ENCODE data around the gene PTBP3. TPM values are rescaled to one million over a fixed set of nuclear protein-coding genes. Genes with fewer than 3 reads are reported as not detected.

Gene PTBP3
- total and polyA plus RNA-seq, 2 donors (not counting 1 experiment from before 2014, with no cell fraction given): 16.7 to 28.7 TPM

DNA sequence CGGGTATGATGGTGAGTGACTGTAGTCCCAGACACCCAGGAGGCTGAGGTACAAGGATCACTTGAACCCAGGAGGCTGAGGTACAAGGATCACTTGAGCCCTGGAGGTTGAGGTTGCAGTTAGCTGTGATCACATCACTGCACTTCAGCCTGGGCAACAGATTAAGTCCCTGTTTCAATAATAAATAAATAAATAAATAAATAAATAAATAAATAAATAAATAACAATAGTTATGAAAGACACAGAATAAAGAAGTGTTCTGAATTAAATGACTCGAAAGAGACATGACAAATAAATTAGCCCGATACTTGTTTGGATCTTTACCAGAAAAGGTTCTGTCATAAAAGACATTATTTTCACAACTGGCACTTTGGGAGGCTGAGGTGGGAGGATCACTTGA, 86.3 kb downstream of the PTBP3 start:
- no peaks in the 10 kb centered on the region for H3K27me3 ChIP-seq (ENCODE audit: control insufficient read depth, insufficient read depth, low read length)
- H3K27ac ChIP-seq (ENCODE audit: insufficient read depth, low read length): no peak overlapping the region
- no peaks in the 10 kb centered on the region for H3K36me3 ChIP-seq (ENCODE audit: control insufficient read depth, insufficient read depth, low read length)
- H3K4me1 ChIP-seq (ENCODE audit: control insufficient read depth, extremely low read depth, insufficient read depth, low read length): no peaks in the 10 kb centered on the region
- TF ChIP-seq EZH2 (IDR thresholded peaks at IDR 0.05; ENCODE audit: low read length, missing control alignments): no peak
- TF ChIP-seq, protein P1, sequence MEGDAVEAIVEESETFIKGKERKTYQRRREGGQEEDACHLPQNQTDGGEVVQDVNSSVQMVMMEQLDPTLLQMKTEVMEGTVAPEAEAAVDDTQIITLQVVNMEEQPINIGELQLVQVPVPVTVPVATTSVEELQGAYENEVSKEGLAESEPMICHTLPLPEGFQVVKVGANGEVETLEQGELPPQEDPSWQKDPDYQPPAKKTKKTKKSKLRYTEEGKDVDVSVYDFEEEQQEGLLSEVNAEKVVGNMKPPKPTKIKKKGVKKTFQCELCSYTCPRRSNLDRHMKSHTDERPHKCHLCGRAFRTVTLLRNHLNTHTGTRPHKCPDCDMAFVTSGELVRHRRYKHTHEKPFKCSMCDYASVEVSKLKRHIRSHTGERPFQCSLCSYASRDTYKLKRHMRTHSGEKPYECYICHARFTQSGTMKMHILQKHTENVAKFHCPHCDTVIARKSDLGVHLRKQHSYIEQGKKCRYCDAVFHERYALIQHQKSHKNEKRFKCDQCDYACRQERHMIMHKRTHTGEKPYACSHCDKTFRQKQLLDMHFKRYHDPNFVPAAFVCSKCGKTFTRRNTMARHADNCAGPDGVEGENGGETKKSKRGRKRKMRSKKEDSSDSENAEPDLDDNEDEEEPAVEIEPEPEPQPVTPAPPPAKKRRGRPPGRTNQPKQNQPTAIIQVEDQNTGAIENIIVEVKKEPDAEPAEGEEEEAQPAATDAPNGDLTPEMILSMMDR (conservative IDR thresholded peaks at IDR 0.05 in 1 of 2, IDR thresholded peaks at IDR 0.05 in 1 of 2; ENCODE audit: low read depth in 1 of 2, low read length in 2 of 2): no peak
- no peaks in the 10 kb centered on the region for H4K20me1 ChIP-seq (ENCODE audit: control insufficient read depth, extremely low read depth, insufficient read depth, low read length)
- no peak overlapping the region for H3K9ac ChIP-seq (ENCODE audit: insufficient read depth, low read length)
- no peak overlapping the region for H3K4me3 ChIP-seq (replicated peaks in 1 of 4; ENCODE audit: control extremely low read depth in 1 of 4, insufficient read depth in 1 of 4, low read depth in 3 of 4, low read length in 4 of 4)
- no peaks in the 10 kb centered on the region for H3K79me2 ChIP-seq (ENCODE audit: control insufficient read depth, insufficient read depth, low read length)
- no peak overlapping the region for H3K4me2 ChIP-seq (ENCODE audit: extremely low read depth, insufficient read depth, low read length)
- no peak for DNase-seq (ENCODE audit: low read depth in 2 of 2)
- no peak overlapping the region for H2AFZ ChIP-seq (ENCODE audit: low read length)
- no peaks in the 10 kb centered on the region for H3K9me3 ChIP-seq (ENCODE audit: control insufficient read depth, insufficient read depth, low read depth, low read length)

DNA sequence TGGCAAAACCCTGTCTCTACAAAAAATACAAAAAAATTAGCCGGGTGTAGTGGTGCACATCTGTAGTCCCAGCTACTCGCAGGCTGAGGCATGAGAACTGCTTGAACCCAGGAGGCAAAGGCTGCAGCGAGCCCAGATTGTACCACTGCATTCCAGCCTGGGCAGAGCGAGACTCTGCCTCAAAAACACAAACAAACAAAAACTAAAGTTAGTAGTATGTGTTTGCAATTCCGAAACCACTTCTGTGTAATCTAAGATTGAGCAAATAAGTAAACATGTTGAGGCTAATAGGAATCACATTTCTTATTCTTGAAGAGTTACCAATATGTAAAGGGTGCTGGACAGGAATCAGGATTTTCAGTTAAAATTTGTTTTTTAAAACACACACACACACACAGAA, 88.3 kb downstream of the PTBP3 start:
- H3K4me3 ChIP-seq (replicated peaks in 1 of 4; ENCODE audit: control extremely low read depth in 1 of 4, insufficient read depth in 1 of 4, low read depth in 3 of 4, low read length in 4 of 4): no peak overlapping the region
- H3K9ac ChIP-seq (ENCODE audit: insufficient read depth, low read length): no peak overlapping the region
- DNase-seq (ENCODE audit: low read depth in 2 of 2): no peak
- H3K27me3 ChIP-seq (ENCODE audit: control insufficient read depth, insufficient read depth, low read length): no peaks in the 10 kb centered on the region
- no peaks in the 10 kb centered on the region for H3K9me3 ChIP-seq (ENCODE audit: control insufficient read depth, insufficient read depth, low read depth, low read length)
- no peak for TF ChIP-seq EZH2 (IDR thresholded peaks at IDR 0.05; ENCODE audit: low read length, missing control alignments)
- TF ChIP-seq, protein P1 (conservative IDR thresholded peaks at IDR 0.05 in 1 of 2, IDR thresholded peaks at IDR 0.05 in 1 of 2; ENCODE audit: low read depth in 1 of 2, low read length in 2 of 2): no peak
- no peak overlapping the region for H2AFZ ChIP-seq (ENCODE audit: low read length)
- no peaks in the 10 kb centered on the region for H3K79me2 ChIP-seq (ENCODE audit: control insufficient read depth, insufficient read depth, low read length)
- H4K20me1 ChIP-seq (ENCODE audit: control insufficient read depth, extremely low read depth, insufficient read depth, low read length): no peaks in the 10 kb centered on the region
- no peak overlapping the region for H3K27ac ChIP-seq (ENCODE audit: insufficient read depth, low read length)
- H3K4me2 ChIP-seq (ENCODE audit: extremely low read depth, insufficient read depth, low read length): no peak overlapping the region
- H3K4me1 ChIP-seq (ENCODE audit: control insufficient read depth, extremely low read depth, insufficient read depth, low read length): no peaks in the 10 kb centered on the region
- no peaks in the 10 kb centered on the region for H3K36me3 ChIP-seq (ENCODE audit: control insufficient read depth, insufficient read depth, low read length)

DNA sequence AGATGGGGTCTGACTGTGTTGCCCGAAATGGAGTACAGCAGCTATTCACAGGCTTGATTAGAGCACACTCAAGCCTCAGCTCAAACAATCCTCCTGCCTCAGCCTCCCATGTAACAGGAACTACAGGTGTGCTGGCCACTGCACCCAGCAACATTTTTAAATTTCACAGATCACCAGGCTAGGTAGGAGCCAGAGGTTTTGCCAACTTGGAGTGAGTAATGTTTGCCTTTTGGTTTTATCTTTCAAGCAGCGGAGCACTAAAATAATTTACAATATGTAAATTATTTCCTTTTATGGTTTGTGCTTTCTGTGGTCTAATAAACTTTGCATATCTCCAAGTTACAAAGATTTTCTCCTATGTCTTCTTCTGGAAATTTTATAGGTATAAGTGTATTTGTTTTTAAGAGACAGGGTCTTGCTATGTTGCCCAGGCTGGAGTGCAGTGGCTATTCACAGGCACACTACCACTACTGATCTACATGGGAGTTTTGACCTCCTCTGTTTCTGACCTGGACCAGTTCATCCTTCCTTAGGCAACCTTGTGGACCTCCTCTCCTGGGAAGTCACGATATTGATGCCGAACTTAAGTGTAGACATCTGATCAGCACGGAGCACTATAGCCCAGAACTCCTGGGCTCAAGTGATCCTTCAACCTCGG, 91.1 kb downstream of the PTBP3 start:
- H3K9me3 ChIP-seq (ENCODE audit: control insufficient read depth, insufficient read depth, low read depth, low read length): no peaks in the 10 kb centered on the region
- DNase-seq (ENCODE audit: low read depth in 2 of 2): no peak
- TF ChIP-seq, protein P1 (conservative IDR thresholded peaks at IDR 0.05 in 1 of 2, IDR thresholded peaks at IDR 0.05 in 1 of 2; ENCODE audit: low read depth in 1 of 2, low read length in 2 of 2): no peak
- no peak for TF ChIP-seq EZH2 (IDR thresholded peaks at IDR 0.05; ENCODE audit: low read length, missing control alignments)
- no peak overlapping the region for H3K4me2 ChIP-seq (ENCODE audit: extremely low read depth, insufficient read depth, low read length)
- no peak overlapping the region for H3K9ac ChIP-seq (ENCODE audit: insufficient read depth, low read length)
- H3K27ac ChIP-seq (ENCODE audit: insufficient read depth, low read length): no peak overlapping the region
- H4K20me1 ChIP-seq (ENCODE audit: control insufficient read depth, extremely low read depth, insufficient read depth, low read length): no peaks in the 10 kb centered on the region
- no peaks in the 10 kb centered on the region for H3K36me3 ChIP-seq (ENCODE audit: control insufficient read depth, insufficient read depth, low read length)
- H3K79me2 ChIP-seq (ENCODE audit: control insufficient read depth, insufficient read depth, low read length): no peaks in the 10 kb centered on the region
- H2AFZ ChIP-seq (ENCODE audit: low read length): no peak overlapping the region
- H3K4me1 ChIP-seq (ENCODE audit: control insufficient read depth, extremely low read depth, insufficient read depth, low read length): no peaks in the 10 kb centered on the region
- H3K27me3 ChIP-seq (ENCODE audit: control insufficient read depth, insufficient read depth, low read length): no peaks in the 10 kb centered on the region
- H3K4me3 ChIP-seq (replicated peaks in 1 of 4; ENCODE audit: control extremely low read depth in 1 of 4, insufficient read depth in 1 of 4, low read depth in 3 of 4, low read length in 4 of 4): no peak overlapping the region

All from fibroblast of lung (primary cell).